Measurements from ENCODE around the gene SOX1.

SOX1 gene

DNA sequence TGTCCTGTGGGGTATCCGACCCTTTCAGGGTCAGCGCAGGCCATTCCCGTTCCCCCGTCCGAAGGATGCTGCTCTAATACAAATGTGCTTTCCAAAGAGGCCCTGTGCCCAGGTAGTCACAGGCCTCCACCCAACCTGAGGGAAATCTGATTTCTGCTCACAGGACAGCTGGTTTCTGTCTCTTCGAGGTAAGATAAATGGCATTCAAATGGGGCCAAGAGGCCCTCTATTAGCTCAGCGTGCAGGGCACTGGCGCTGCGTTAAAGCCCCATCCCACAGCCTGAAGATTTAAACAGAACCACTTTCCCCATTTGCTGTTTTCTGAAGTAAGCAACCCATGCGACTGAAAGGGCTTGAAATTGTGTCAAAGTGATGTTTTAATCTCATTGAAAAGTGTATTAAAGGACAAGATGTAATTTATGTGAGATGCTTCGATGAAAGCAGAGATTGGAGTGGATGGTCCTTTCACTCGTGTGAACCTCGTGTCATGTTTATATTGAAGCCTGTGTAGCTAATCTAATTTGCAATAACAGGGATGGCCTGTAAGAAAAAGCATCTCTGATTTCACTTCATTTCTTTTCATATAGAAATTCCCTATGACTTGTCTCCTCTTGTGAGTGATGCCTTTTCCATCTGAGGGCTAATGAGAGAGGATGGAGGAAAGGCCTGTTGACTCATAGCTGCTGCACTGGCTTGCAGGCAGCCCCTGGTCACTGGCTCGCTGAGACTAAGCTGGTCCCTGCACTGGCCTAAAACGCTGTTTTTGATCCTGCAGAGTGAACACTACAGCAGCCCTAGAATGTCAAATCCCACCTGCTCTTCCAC lies 7.3 kb upstream of the SOX1 start:
- peak; percentile 76 for DNase-seq

DNA sequence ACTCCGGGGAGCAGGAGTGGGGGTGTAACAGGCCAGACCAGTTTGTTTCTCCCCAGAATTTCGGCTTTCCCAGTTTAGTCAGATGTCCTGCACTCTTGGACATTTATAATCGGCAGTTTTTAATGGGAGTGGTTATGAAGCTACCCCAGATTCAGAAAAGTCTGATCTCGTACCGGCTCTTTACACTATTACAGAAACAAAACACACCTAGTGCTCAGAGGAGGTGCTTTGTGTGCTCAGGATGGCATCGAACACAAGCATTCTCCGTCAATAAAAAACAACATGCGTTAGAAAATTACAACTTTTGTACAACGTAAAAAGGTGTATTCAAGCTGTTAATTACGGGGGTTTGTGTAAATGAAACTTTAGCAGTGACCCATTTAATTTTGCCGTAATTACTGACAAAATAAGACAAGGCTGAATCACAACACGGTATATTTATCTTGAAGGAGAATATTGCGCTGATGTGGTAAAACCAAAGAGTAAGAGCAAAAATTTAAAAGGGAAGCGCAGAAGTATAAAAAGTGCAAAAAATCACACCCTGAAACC lies 6.6 kb upstream of the SOX1 start:
- DNase-seq, result peak; percentile 69

DNA sequence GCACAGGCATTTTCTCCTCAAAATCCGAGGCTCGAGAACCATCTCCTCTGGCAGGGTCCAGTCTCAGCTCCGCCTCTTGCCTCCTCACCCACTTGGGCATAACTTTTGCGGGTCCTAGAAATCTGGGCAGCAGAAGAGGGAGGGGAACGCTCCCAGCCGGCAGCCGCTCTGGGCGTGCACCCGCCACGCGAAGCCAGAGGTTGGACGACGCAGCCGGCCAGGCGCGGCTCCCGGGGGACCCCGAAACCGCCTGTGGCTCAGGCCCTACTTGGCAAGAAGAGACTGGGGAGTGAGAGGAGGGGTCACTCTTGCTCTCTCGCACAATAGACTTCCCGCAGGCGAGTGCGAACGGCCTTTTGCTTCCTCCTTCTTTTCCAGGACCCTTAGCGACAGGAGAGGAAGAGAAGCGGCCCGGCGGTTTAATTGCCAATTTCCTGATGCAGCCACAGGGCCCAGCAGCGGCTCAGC lies 6.0 kb upstream of the SOX1 start:
- DNase-seq, result peak; percentile 66

DNA sequence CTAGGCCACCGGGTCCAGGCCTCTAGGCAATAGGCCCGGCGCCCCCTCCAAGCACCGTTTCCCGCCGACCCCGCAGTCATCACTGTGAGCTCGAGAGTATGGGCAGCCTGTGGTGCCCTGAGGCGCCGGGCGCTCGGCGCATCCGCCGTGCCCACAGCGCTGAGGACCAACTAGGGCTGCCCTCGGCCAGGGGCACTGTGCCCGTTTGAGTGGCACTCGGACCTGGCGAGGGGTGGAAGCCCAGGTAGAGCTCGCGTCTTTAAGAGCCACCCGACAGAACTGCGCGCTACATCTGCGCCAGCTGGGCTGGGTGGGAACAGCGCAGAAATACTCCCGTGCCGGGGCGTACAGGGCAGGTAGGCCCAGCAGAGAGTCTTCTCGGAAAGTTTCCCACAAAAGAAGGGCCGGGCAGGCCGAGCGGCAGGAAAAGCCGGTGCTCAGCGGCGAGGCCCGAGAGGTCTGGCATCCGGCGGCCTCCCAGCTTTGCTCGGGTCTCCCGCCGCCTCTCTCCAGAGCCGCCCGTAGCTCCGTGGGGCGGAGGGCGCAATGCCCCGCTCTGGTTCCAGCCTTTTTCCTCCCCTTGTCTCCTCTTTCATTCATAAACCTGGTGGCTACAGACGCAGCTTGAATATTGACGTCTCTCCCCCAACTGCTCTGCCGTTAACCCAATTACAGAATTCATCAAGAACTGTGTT lies 5.4 kb upstream of the SOX1 start:
- peak; percentile 63 for DNase-seq

- peak; percentile 85 for DNase-seq
Measured at GRCh38 chr13:112062072-112062567, 4.8 kb upstream of the SOX1 start.

- DNase-seq, result no peak
Measured at GRCh38 chr13:112062571-112063570, 4.1 kb upstream of the SOX1 start.

DNA sequence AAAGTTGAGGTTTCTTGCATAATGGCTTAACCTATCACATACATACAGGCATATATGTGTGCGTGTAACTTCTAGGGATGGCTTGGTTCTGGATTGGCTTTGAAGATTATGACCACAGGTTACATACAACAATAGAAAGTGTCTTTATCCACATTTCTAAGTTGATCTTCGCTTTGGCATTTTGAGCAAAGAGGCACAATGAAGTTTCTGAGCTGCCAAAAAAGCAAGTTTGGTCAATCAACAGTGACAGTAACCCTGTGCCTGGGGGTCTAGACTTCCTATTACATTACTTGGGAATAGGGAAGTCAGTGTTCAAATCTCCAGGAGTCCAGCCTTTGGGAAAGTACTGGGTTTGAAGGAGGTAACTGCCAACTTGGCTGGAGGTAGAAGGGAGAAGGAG lies 3.1 kb upstream of the SOX1 start:
- DNase-seq, result no peak

DNA sequence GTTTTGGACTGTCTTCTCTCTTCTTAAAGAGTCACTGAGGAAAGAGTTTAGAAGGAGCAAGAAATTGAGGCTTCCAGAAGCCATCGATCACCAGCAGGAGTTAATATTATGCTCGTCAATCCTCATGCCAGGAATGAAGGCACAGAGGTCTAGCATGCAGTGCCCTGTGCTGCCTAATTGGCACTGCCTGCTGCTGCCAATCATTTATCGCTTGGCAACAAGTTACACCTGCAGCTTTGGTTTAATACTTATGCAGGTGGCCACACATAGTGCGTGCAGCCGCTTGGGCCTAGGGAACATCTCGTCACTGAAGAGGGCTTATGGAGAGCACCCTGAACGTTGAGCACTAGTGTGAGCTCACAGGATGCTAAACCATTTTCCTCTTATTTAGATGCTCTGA lies 2.7 kb upstream of the SOX1 start:
- peak; percentile 96 for DNase-seq

DNA sequence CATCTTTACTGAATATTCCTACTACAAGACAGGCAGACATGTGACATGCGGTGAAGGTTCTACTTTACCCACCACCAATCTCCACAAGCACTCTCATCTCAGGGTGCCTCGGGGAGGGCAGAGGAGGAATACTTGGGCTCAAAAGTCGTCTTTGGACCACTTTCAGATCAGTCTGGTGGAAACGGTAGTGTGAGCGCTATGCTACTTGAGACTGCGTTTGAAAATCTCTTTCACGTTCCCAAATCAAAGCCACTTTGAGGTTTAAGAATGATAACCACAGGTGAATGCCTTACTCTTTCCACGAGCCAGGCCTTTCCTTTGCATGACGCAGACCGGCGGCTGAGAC lies 1.5 kb upstream of the SOX1 start:
- DNase-seq, result no peak

DNA sequence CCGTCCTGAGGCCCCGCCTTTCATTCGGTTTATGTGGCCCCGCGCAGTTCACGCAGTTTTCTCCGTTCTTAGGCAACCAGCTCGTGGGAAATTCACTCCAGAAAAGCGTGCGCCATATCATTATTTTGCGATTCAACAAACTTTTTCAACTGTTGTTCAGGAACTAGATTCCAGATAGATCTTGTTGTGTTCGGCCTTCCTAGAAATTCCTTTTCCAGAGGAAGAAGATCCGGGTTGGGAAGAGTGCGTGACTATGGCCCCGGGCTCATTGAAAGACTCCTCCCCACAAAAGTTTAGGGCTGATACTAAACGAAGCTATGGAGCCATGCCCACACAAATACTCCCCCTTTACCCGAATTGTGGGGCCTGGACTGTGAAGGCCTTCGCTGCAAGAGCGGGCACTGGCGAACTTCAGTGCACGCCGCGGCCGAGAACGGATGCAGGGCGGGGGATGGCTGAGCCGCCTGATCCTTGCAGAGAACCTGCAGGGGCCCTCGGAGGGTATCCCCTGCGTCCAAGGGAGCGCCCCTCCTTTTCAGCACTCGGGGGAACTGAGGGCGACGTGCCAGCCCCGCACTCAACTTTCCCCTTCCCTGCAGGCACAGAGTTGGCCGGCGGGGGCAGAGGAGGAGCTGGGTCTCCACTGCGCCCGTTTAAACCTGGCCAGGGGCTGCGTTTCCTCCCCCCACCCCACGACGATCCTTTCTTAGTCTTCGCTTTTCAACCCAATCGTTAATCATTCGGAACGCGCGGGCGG lies 904 bp upstream of the SOX1 start:
- DNase-seq, result peak; percentile 71

- DNase-seq, result peak; percentile 98
Measured at GRCh38 chr13:112066624-112067004, 335 bp upstream of the SOX1 start.

GRCh38 chr13:112067871-112068539 lies 1.1 kb downstream of the SOX1 start:
- peak; percentile 69 for DNase-seq

GRCh38 chr13:112068540-112069060 lies 1.7 kb downstream of the SOX1 start:
- DNase-seq, result no peak

- peak; percentile 49 for DNase-seq
Measured at GRCh38 chr13:112069061-112069844, 2.3 kb downstream of the SOX1 start.

GRCh38 chr13:112069845-112070251 lies 2.9 kb downstream of the SOX1 start:
- peak; percentile 56 for DNase-seq

DNA sequence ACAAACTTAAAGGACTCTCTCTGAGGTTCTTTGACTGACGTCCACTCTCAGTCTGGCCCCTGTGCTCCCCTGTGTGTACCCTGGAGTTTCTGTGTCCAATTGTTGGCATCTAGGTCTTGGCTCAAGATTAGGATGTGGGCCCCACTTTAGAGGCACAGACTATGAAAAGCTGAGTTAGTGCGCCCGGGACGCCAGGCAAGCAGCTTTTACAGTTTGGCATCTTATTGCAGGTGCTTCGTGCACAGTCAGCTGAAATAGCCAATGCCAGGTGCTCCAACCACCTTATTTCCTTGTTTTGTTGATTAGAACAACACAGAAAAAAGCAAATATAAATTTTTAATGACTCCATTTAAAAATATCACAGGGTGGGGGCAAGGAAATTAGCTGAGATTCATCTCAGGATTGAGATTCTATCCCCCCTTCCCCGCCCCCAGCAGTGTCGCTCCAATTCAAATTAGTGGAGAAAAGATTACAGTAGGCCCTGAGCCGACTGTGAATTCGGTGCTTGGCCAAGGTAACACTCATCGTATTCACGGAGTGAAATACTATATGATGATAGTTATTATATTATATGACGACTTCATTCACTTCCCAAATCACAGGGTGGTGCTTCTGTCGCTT lies 4.3 kb downstream of the SOX1 start:
- peak; percentile 53 for DNase-seq

DNA sequence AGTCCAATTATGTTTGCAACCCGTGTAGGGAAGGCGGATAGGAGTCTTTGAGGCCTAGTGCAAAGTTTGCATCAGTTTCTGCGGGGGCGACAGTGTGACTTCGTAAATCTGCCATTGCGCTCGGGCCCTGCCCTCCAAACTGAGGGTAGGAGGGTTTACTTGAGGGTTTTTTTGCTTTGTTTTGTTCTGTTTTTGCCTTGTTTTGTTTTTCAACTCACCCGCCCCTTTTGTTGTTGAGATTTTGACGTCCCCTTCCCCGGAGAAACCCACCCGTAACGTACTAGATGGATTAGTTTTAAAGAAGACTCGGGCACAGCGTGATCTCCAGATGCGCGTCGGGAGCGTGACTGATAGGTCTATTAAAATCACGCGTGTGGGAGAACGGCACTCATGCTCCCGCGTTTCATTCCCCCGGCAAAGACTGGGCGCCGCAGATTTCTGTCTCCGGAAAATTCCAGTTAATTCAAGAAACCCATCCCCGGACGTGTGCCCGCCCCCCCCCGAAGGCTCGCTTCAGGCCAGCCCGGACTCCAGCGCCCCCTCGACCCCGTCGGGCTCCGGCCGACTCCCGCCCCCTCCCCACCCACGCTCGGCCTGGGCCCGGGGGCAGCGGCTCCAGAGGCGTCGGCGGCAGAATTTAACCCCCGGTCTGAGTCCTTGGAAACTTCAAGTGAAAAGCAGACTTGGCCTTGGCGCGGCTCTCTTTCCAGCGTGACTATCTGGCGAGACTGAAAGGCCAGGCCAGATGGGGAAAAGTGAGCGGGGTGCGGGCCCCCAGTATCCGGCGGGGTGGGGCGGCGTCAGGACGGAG lies 5.0 kb downstream of the SOX1 start:
- DNase-seq, result peak; percentile 53

DNA sequence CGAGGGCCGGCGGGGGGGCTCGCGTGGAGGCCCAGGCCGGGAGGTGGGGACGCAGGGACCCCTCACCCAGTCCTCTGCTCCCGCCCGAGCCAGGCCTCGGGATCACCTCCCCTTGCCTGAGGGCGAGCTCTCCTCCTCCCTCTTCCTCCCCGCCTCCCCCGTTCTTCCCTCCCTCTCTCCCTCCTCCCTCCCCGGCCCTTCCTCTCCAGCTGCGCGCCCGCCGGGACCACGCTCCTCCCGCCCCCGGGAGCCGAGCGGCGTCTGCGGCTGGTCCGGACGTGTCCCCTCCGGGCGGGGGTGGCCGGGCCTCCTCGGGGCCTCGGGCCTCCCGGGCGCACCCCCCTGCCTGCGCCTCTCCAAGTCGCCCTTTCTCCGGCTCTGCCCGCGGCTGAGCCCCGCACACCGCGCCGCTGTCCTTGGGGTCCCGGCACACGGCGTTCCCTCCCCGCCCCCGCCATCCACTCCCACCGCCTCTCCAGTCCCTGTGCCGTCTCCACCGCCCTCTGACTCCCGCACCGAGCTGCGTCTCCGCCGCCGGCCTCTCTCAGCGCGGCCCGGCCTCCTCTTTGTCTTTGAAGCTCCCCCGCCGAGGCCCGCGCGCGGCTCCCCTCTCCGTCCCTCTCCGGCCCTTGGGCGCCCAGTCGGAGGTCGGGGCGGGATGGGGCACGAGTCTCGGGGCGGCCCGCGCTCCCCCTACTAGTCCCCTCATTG lies 5.7 kb downstream of the SOX1 start:
- DNase-seq, result peak; percentile 90

Data from NCI-H345 (cell line).